Kidney (tissue), 14 donors: ENCODE data around the gene KRTCAP2. TPM values are rescaled to one million over a fixed set of nuclear protein-coding genes. Genes with fewer than 3 reads are reported as not detected.
"Not testable (repeated sequence)": the region's sequence is repeated elsewhere in the genome, so short reads cannot be mapped to it uniquely, and the experiment has no call there.

Source experiments
- DNase-seq, 5 donors: peaks; one replicate each; pipeline ENCODE4 v3.0.0-alpha.2; 2013 to 2020
- FAIRE-seq: peaks from 2 replicates; lab custom pipeline; 2012; peaks lifted over from hg19 to GRCh38; lab: Jason Lieb, UNC
- H3K27ac ChIP-seq, 2 donors: one replicate each; pipeline ENCODE4 v1.7.0; 2013; ENCODE audit warnings: low read depth in 2 of 2, low read length in 2 of 2, inconsistent platforms in 1 of 2
- H3K27me3 ChIP-seq: one replicate; pipeline ENCODE4 v1.7.1; 2013; ENCODE audit warnings: low read length, inconsistent platforms; ENCODE audit not compliant: control insufficient read depth, insufficient read depth
- H3K36me3 ChIP-seq, 3 donors: one replicate each; pipeline versions ENCODE4 v1.7.0 to v1.7.1; 2013; ENCODE audit warnings: low read length in 3 of 3, control low read depth in 1 of 3, inconsistent platforms in 1 of 3; ENCODE audit not compliant: insufficient read depth in 3 of 3, control insufficient read depth in 2 of 3
- H3K4me1 ChIP-seq, 3 donors: one replicate each; pipeline versions ENCODE4 v1.7.0 to v1.7.1; 2013; ENCODE audit warnings: low read length in 3 of 3, inconsistent platforms in 1 of 3, low read depth in 1 of 3; ENCODE audit not compliant: control insufficient read depth in 2 of 3, insufficient read depth in 2 of 3
- H3K4me3 ChIP-seq, 3 donors: one replicate each; pipeline versions ENCODE4 v1.7.0 to v1.8.1; 2013; ENCODE audit warnings: low read length in 3 of 3, control low read depth in 1 of 3, inconsistent platforms in 1 of 3
- H3K9ac ChIP-seq, 3 donors: one replicate each; pipeline versions ENCODE4 v1.7.0 to v1.7.1; 2013; ENCODE audit warnings: low read length in 3 of 3, control low read depth in 1 of 3, inconsistent platforms in 1 of 3
- H3K9me3 ChIP-seq, 3 donors: one replicate each; pipeline versions ENCODE4 v1.7.0 to v1.7.1; 2013; ENCODE audit warnings: low read length in 3 of 3, control low read depth in 1 of 3, inconsistent platforms in 1 of 3; ENCODE audit not compliant: control insufficient read depth in 2 of 3, insufficient read depth in 1 of 3
- CTCF ChIP-seq: IDR thresholded peaks from 3 replicates; pipeline ENCODE4 v1.5.1; 2012; ENCODE audit warnings: mild to moderate bottlenecking, moderate library complexity, borderline replicate concordance; ENCODE audit not compliant: insufficient read depth; ENCODE audit errors: extremely low read depth
- intact Hi-C: fragments of 100-400 bp; cut with DNase I; formaldehyde crosslinking; loops from one replicate; pipeline ENCODE4 v1.11.1; 2022
- polyA plus RNA-seq: library from polyadenylated mRNA; stranded (reverse); fragments of 350-450 nt; fragmentation: Illumina TruSeq; extraction: RNeasy Lipid Tissue Mini Kit (QIAGEN cat#74804); gene quantifications from one replicate; pipeline ENCODE4 v1.2.3, GENCODE V29; 2014; ENCODE audit warnings: low read depth, low replicate concordance; ENCODE audit not compliant: insufficient read depth
- total RNA-seq: library from RNA; stranded (reverse); fragmentation: NEBNext Ultra II Directional; extraction: Animal tissue kit (Norgen Biotek cat#: 25700); gene quantifications from one replicate; pipeline ENCODE4 v1.2.1, GENCODE V29; 2021
- donor health status: control.
- donor health status: control.
- donor health status: control.
- donor health status: control.
- donor health status: control.
- donor health status: DM: yes; HTN: yes; CAD: no.
- donor health status: Normal renal cell carcinoma (clear cell type).

Gene KRTCAP2
- total and polyA plus RNA-seq, 2 donors from 2014 or later, result 198 to 351 TPM

- no peak for TF ChIP-seq CTCF
- Histone ChIP-seq H3K4me3 (no peak overlapping the region), H3K9me3 (no peaks in the 10 kb centered on the region), H3K4me1 (peaks cover 0 to 17% (median 7%) of the 10 kb centered on the region in 3 donors), H3K36me3 (peaks cover 4 to 15% (median 10%) of the 10 kb centered on the region in 3 donors), H3K9ac (no peak overlapping the region), H3K27ac (no peak overlapping the region), H3K27me3 (no peaks in the 10 kb centered on the region)
- DNase-seq (peak in 1 of 5 donors; percentile 34), FAIRE-seq (no peak)
- intact Hi-C loops, result loop anchor here (5.0 kb wide), 1 partner anchor 77 kb away; no protein-coding TSS in a partner anchor
Observed at GRCh38 chr1:155169541-155169940, 3.6 kb downstream of the KRTCAP2 start.

- Histone ChIP-seq H3K4me1 (peaks cover 0 to 17% (median 7%) of the 10 kb centered on the region in 3 donors), H3K4me3 (no peak overlapping the region), H3K36me3 (peaks cover 4 to 15% (median 10%) of the 10 kb centered on the region in 3 donors), H3K9ac (no peak overlapping the region), H3K27ac (no peak overlapping the region), H3K27me3 (no peaks in the 10 kb centered on the region), H3K9me3 (no peaks in the 10 kb centered on the region)
- no peak for TF ChIP-seq CTCF
- DNase-seq (peak in 1 of 5 donors; percentile 30), FAIRE-seq (no peak)
- intact Hi-C loops, result loop anchor here (5.0 kb wide), 1 partner anchor 76 kb away; no protein-coding TSS in a partner anchor
Observed at GRCh38 chr1:155168456-155169210, 4.5 kb downstream of the KRTCAP2 start.

GRCh38 chr1:155168105-155168445 lies 5.0 kb downstream of the KRTCAP2 start:
- not testable (repeated sequence) for H3K27me3 ChIP-seq, H3K4me3 ChIP-seq, H3K9ac ChIP-seq, DNase-seq, H3K9me3 ChIP-seq, FAIRE-seq, H3K27ac ChIP-seq
- peaks cover 4 to 15% (median 10%) of the 10 kb centered on the region in 3 donors for H3K36me3 ChIP-seq
- intact Hi-C loops, result loop anchor here (5.0 kb wide), 1 partner anchor 76 kb away; no protein-coding TSS in a partner anchor
- H3K4me1 ChIP-seq, result peaks cover 0 to 17% (median 7%) of the 10 kb centered on the region in 3 donors
